Activated T-helper 2 cell treated with anti-CD3 and anti-CD28 coated beads, Interferon-gamma antibody, Interleukin-2, Interleukin-4, amounts not matched to agents 10 μg/mL and 5 μg/mL and 100 μg/mL, durations not matched to agents 14 hours and 24 hours and 36 hours (primary cell): ENCODE data around the gene VHLL. TPM values are rescaled to one million over a fixed set of nuclear protein-coding genes. Genes with fewer than 3 reads are reported as not detected.

Experiments
- DNase-seq: peaks from one replicate; pipeline ENCODE4 v3.0.0; 2021; ENCODE audit warnings: low spot score
- H3K27ac Mint-ChIP-seq: one replicate; pipeline ENCODE4 v1.8.0; 2021; ENCODE audit warnings: mixed read lengths
- H3K27me3 Mint-ChIP-seq: one replicate; pipeline ENCODE4 v1.8.0; 2021; ENCODE audit warnings: low read depth, mixed read lengths
- H3K36me3 Mint-ChIP-seq: one replicate; pipeline ENCODE4 v1.8.0; 2021; ENCODE audit warnings: low read depth, mixed read lengths
- H3K4me1 Mint-ChIP-seq: one replicate; pipeline ENCODE4 v1.8.0; 2021; ENCODE audit warnings: low read depth, mixed read lengths
- H3K4me3 Mint-ChIP-seq: one replicate; pipeline ENCODE4 v1.8.0; 2021; ENCODE audit warnings: low read depth, mild to moderate bottlenecking, moderate library complexity, mixed read lengths
- H3K9me3 Mint-ChIP-seq: one replicate; pipeline ENCODE4 v1.8.0; 2021; ENCODE audit warnings: mixed read lengths
- intact Hi-C: fragments of 100-400 bp; cut with micrococcal nuclease; formaldehyde crosslinking; loops from one replicate; pipeline ENCODE4 v1.15.1; 2023
- total RNA-seq: library from RNA; stranded (reverse); gene quantifications from 2 replicates; pipeline ENCODE4 v1.2.3, GENCODE V29; 2022

VHLL gene
- total RNA-seq, 1 donor from 2014 or later: not detected

DNA sequence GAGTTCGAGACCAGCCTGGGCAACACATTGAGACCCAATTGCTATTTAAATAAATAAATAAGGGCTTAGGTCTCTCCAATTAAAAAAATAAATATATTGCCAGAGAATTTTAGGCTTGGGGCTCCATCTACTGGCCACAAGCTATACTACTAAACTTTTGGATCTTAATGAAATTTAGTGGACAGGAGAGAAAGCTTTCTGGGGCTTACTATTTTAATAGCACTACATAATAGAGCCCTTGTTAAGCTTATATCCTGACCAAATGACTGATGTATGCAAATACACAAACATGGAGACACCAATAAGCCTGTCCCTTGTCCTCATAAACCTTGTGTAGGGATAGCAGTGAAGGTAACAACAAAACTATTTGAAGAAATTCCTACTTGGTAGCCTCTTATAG is 20.6 kb upstream of the VHLL start:
- DNase-seq: no peak
- Mint-ChIP-seq H3K27ac (no peak overlapping the region), H3K36me3 (peaks cover 85% of the 10 kb centered on the region), H3K4me3 (no peak overlapping the region), H3K27me3 (no peaks in the 10 kb centered on the region), H3K4me1 (no peaks in the 10 kb centered on the region), H3K9me3 (no peaks in the 10 kb centered on the region)
- intact Hi-C loops: loop anchor here (5.0 to 10.0 kb wide), 2 partner anchors 37 to 175 kb away; partner anchors contain the start of genes SMG5 and TMEM79

DNA sequence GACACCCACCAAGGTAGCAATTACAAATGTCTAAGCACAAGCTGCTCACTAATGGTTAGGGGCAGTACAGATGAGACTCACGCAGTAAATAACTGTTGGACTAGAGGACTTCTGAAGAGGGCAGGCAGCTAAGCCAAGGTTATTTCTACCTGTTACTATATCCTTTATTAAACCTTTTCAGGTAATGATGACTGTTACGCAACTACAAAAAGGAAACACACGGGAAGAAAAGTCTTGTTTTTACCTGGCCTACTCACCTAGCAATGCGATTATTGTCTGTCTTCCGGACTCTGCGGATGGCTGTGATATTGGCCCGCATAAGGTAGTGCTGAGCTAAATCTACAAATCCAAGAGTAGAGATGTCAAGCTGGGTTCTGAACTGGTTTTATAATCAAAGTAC is 17.8 kb upstream of the VHLL start:
- no peak overlapping the region for H3K4me3 Mint-ChIP-seq
- no peak for DNase-seq
- intact Hi-C loops: loop anchor here (5.0 to 10.0 kb wide), 2 partner anchors 35 to 172 kb away; partner anchors contain the start of genes SMG5 and TMEM79
- H3K4me1 Mint-ChIP-seq: no peaks in the 10 kb centered on the region
- H3K27me3 Mint-ChIP-seq: no peaks in the 10 kb centered on the region
- peaks cover 87% of the 10 kb centered on the region for H3K36me3 Mint-ChIP-seq
- no peak overlapping the region for H3K27ac Mint-ChIP-seq
- H3K9me3 Mint-ChIP-seq: no peaks in the 10 kb centered on the region

DNA sequence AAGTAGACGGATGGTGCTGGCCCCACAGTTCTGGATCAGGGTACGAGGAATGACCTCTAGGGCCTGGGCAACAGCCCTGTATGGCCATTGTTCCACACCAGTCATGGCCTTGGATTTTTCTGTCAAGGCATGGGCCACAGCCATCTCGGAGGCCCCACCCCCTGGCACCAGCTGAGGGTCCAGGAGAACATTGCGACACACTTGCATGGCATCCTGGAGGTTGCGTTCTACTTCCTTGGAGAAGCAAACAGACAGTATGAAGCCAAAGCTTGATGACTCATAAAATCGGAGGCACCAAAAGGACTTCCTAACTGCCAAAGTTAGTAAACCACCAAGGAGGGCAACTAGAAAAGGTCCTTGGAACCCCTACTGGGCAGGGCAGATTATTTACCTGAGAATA is 11.9 kb upstream of the VHLL start:
- Mint-ChIP-seq H3K4me1 (no peaks in the 10 kb centered on the region), H3K36me3 (peaks cover 77% of the 10 kb centered on the region), H3K4me3 (no peak overlapping the region), H3K9me3 (no peaks in the 10 kb centered on the region), H3K27ac (no peak overlapping the region), H3K27me3 (no peaks in the 10 kb centered on the region)
- DNase-seq: no peak
- intact Hi-C loops: loop anchor here (10.0 kb wide), 1 partner anchor 166 kb away; no protein-coding TSS in a partner anchor

DNA sequence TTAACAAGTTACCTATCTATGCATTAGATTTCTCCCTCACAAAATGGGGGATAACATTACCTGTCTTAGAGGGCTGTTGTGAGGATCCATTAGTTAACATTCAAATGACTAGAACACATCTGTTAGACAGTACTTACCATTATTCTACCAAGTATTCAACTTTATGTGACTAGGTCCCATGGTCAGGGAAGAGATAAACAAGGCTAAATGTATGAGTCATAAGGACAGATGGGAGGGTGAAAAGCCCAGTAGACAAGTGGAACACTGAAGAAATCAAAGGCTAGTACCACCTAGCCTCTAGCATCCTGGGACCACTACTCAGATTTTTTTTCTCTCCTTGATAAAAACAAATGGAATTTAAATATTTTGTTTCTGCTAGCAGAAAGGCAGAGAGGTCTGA is 9.0 kb upstream of the VHLL start:
- H3K27me3 Mint-ChIP-seq: no peaks in the 10 kb centered on the region
- intact Hi-C loops: no loop called here
- no peak for DNase-seq
- H3K27ac Mint-ChIP-seq: no peak overlapping the region
- no peaks in the 10 kb centered on the region for H3K9me3 Mint-ChIP-seq
- no peak overlapping the region for H3K4me3 Mint-ChIP-seq
- H3K4me1 Mint-ChIP-seq: no peaks in the 10 kb centered on the region
- H3K36me3 Mint-ChIP-seq: peaks cover 61% of the 10 kb centered on the region

DNA sequence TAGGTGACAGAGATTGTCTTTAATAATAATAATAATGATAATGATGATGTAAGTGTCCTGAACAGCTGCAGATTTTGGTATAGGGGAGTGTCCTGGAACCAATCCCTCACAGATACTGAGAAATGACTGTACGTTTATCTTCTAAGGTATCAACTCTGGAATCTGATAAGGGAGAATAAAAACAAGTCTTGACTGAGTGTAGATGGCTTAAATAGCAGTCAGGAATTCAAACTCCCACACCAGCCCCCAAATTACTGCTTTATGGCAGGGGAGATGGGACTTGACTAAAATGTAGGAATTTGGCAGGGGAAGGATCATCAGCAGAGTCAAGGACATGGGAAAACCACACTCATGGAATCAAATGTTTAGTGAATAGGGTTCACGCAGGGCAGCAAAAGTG is 6.1 kb upstream of the VHLL start:
- Mint-ChIP-seq H3K27ac (no peak overlapping the region), H3K4me3 (no peak overlapping the region), H3K4me1 (no peaks in the 10 kb centered on the region), H3K9me3 (no peaks in the 10 kb centered on the region), H3K36me3 (peaks cover 39% of the 10 kb centered on the region), H3K27me3 (no peaks in the 10 kb centered on the region)
- intact Hi-C loops: no loop called here
- no peak for DNase-seq

DNA sequence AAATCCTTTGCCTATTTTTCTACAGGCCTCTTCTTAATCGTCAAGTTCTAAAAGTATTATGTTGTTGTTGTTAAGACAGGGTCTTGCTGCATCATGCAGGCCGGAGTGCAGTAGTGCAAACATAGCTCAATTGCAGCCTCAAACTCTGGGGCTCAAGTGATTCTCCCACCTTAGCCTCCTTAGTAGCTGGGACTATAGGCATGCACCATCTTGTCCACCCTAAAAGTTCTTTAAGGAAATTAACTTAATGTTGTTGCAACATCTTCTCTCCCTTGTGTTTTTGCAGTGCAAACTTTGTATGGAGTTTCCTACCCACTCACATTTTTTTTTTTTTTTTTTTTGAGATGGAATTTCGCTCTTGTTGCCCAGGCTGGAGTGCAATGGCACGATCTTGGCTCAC is 4.1 kb upstream of the VHLL start:
- DNase-seq: no peak
- H3K4me1 Mint-ChIP-seq: no peaks in the 10 kb centered on the region
- intact Hi-C loops: no loop called here
- H3K27me3 Mint-ChIP-seq: no peaks in the 10 kb centered on the region
- no peak overlapping the region for H3K4me3 Mint-ChIP-seq
- H3K27ac Mint-ChIP-seq: no peak overlapping the region
- H3K36me3 Mint-ChIP-seq: peaks cover 25% of the 10 kb centered on the region
- H3K9me3 Mint-ChIP-seq: no peaks in the 10 kb centered on the region

DNA sequence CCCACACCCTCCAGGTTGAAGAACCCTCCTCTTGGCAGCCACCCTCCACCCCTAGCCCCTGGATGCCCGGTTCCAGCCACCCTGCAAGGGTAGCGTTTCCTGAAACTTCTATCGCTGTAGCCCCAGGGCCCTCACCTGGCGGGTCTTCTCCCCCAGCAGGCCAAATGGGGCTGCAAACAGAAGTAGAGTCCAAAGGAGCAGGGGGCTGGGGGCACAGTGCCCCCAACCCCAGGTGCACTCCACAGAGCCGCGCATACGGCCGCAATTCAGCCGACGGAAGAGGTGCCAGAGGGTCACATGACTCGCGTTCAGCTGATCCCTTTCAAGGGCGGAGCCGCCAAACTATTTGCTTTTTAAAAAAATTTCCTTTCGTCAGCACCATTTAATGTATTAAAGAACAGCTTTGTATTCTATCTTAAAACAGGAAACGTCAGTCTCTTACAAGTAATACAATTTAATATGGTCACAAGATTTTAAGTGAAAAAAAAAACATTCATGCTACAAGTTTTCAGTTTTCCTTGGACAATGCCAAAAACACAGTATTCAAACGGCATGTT is 3.6 kb downstream of the VHLL start, which contains the start of gene GLMP:
TSS of gene GLMP (minus strand) at position 289 of the 557 bp plus-strand sequence. CDS start at position 255, 34 bp downstream.
- peaks cover 5% of the 10 kb centered on the region for H3K36me3 Mint-ChIP-seq
- H3K27ac Mint-ChIP-seq: peak within 1 kb of the TSS; percentile 42
- H3K4me1 Mint-ChIP-seq: peaks cover 15% of the 10 kb centered on the region
- intact Hi-C loops: no loop called here
- no peaks in the 10 kb centered on the region for H3K27me3 Mint-ChIP-seq
- DNase-seq: peak; percentile 43
- H3K9me3 Mint-ChIP-seq: no peaks in the 10 kb centered on the region
- peak within 1 kb of the TSS; percentile 88 for H3K4me3 Mint-ChIP-seq

DNA sequence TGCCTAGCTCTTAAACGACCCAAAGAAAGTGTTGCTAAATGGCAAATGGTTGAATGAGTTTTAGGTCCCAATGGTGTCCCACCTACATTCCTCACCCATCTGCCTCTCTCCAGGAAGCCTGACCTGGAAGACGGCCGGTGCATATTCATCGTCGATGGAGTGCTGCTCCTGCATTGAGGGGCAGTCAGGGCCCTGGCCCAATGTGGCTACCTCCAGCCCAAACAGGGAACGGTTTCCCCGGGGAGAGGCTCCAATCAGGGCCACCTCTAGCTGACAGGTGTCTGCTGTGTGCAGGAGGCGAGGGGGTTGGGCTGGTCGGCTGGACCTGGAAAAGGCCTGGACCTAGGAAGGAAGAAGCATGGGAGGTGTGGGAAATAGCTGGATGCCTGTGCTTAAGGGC is 5.2 kb downstream of the VHLL start:
- Mint-ChIP-seq H3K4me3 (no peak overlapping the region), H3K27ac (no peak overlapping the region), H3K4me1 (peaks cover 15% of the 10 kb centered on the region), H3K9me3 (no peaks in the 10 kb centered on the region), H3K36me3 (peaks cover 13% of the 10 kb centered on the region), H3K27me3 (no peaks in the 10 kb centered on the region)
- intact Hi-C loops: no loop called here
- DNase-seq: no peak

DNA sequence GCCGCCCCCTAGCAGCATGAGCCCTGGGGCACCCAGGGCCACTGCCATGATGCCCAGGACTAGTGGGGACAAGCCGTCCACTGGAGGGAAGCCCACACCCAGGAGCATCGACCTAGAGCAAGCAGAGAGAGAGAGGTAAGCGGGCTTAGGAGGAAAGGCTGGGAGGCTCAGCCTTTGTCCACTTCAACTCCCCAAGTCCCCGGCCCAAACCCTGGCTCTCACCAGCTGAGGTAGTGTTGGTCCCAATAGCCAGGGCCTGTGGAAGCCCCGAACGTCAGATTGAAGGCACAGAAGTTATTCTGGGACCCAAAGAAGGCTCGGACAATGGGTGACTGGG is 6.0 kb downstream of the VHLL start:
- Mint-ChIP-seq H3K27me3 (no peaks in the 10 kb centered on the region), H3K36me3 (peaks cover 16% of the 10 kb centered on the region), H3K4me1 (peaks cover 15% of the 10 kb centered on the region), H3K27ac (no peak overlapping the region), H3K4me3 (peak overlapping the region; percentile 40), H3K9me3 (no peaks in the 10 kb centered on the region)
- intact Hi-C loops: no loop called here
- no peak for DNase-seq

DNA sequence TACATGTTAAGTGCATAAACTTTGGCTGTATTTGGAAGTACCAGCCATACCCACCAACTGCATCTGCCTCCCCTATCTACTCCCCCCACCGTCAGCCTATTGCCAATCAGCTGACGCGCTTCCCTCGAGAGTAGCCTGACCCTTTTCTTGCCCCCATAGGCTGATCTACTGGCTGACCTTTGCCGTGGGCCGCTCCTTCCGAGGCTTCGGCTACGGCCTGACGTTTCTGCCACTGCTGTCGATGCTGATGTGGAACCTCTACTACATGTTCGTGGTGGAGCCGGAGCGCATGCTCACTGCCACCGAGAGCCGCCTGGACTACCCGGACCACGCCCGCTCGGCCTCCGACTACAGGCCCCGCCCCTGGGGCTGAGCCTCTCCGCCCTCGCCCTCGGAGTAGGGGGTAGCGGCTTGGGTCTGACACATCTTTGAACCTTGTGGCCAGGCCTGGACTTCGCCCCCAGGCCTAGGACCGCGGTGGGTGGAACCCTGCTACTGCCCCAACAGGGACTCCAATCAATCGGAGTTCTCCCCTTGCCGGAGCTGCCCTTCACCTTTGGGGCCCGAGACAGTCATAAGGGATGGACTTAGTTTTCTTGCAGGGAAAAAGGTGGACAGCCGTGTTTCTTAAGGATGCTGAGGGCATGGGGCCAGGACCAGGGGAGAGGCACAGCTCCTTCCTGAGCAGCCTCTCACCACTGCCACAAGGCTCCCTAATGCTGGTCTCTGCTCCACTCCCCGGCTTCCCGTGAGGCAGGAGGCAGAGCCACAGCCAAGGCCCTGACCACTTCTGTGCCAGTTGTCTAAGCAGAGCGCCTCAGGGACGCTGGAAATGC is 7.7 kb downstream of the VHLL start:
- H3K9me3 Mint-ChIP-seq: no peaks in the 10 kb centered on the region

DNA sequence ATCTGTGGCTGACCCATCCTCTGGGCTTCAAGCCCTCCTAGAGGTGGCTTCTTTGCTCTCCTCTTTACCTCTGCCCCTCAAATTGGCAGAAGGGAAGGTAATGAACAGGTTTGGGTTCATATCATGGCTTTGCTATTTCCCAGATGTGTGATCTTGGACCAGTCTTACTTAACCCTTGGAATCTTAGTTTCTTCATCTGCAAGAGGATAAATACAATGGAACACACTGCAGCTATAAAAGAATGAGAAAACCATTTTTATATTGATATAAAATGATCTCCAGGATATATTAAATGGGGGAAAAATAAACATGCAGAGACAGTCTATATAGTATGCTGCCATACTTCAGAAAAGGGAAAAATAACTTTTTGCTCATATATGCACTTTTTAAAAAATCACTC is 9.2 kb downstream of the VHLL start:
- H3K36me3 Mint-ChIP-seq: peaks cover 24% of the 10 kb centered on the region
- intact Hi-C loops: no loop called here
- H3K27me3 Mint-ChIP-seq: no peaks in the 10 kb centered on the region
- no peaks in the 10 kb centered on the region for H3K9me3 Mint-ChIP-seq
- no peak for DNase-seq
- no peak overlapping the region for H3K27ac Mint-ChIP-seq
- H3K4me1 Mint-ChIP-seq: peaks cover 9% of the 10 kb centered on the region
- no peak overlapping the region for H3K4me3 Mint-ChIP-seq

More for the DNA sequence above, 7.7 kb downstream of the VHLL start:
- Mint-ChIP-seq H3K27me3 (no peaks in the 10 kb centered on the region), H3K4me1 (peaks cover 15% of the 10 kb centered on the region), H3K36me3 (peaks cover 17% of the 10 kb centered on the region), H3K27ac (peak overlapping the region; percentile 66), H3K4me3 (peak overlapping the region; percentile 45)
- no peak for DNase-seq
- intact Hi-C loops: no loop called here

DNA sequence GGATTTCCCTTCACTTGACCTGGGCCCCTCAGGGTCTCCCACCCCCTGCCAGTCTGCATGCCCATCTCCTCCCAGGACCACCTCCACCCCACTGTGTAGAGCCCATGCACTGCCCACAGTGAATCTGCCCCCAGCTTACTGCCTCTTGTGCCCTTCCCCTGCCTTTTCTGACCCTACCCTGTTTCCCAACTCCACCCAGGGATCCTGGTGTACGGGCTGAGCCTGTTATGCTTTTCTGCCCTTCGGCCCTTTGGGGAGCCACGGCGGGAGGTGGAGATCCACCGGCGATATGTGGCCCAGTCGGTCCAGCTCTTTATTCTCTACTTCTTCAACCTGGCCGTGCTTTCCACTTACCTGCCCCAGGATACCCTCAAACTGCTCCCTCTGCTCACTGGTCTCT is 13.0 kb downstream of the VHLL start:
- intact Hi-C loops: no loop called here
- Mint-ChIP-seq H3K27ac (no peak overlapping the region), H3K4me1 (peaks cover 19% of the 10 kb centered on the region), H3K27me3 (no peaks in the 10 kb centered on the region), H3K4me3 (no peak overlapping the region), H3K9me3 (no peaks in the 10 kb centered on the region), H3K36me3 (peaks cover 21% of the 10 kb centered on the region)
- DNase-seq: no peak

DNA sequence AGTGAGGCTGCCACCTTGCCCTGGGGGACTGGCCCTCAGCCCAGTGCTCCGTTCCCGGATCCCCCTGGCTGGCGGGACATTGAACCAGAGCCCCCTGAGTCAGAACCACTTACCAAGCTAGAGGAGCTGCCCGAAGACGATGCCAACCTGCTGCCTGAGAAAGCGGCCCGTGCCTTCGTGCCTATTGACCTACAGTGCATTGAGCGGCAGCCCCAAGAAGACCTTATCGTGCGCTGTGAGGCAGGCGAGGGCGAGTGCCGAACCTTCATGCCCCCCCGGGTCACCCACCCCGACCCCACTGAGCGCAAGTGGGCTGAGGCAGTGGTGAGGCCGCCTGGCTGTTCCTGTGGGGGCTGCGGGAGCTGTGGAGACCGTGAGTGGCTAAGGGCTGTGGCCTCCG is 13.7 kb downstream of the VHLL start:
- Mint-ChIP-seq H3K4me1 (peaks cover 25% of the 10 kb centered on the region), H3K36me3 (peaks cover 21% of the 10 kb centered on the region), H3K4me3 (no peak overlapping the region), H3K27ac (no peak overlapping the region), H3K27me3 (no peaks in the 10 kb centered on the region), H3K9me3 (no peaks in the 10 kb centered on the region)
- DNase-seq: no peak
- intact Hi-C loops: no loop called here
